D341Med (cell line): ENCODE measurements around the gene ARL15.

Experiments used
- DNase-seq: peaks from one replicate; pipeline ENCODE4 v3.0.0; 2012; ENCODE audit warnings: low spot score

Gene ARL15

DNA sequence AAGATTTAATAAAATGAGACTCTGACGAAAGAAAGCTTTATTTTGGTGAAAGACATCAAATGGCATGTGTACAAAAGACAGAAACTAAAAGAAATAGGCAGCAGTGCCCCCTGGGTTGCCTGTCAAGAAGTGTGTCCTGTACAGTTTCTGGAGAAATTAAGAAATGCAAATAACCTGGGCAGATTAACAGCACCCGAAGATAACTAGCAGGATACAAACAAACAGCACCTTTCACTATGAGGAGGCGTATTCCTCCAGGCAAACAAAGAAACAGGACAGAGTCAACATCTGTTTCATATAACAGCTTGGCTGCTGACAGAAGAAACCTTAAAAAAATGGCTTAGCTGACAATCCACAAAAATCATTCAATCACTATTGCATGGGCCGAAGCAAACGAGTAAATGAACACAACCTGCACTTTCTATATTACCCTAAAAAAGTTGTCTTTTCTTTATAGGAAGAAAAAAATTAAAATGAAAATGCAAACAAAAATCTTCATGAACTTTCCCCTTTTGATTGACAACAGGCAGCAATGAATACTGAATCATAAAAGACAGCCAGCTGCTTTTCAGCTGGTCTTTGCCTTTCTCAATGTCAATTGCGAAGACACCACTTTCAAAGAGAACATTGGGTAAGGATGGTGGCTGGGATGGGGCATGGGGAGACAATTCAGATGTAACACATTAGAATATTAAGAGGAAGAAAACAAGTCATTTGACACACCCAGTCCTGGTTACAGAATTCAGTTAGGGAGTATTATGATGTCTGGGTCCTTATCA, 162.1 kb downstream of the ARL15 start:
- no peak for DNase-seq

DNA sequence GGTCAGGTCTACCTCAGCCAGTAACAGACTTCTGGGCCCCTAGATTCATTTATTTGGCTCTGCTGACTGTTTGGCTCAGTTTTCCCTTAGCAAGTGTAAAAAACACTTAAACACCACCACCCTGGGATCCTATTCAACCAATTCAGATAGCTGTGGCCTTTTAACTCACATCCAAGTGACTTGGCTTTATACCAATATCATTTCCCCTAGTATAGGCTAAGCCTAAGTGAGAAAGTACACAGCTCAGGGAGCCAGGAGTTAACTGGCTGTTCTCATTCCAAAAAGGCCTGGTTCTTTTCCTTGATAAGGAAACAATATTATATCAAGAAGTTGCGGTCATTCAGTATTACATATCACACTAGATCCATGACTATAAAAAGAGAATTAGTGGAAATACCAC, 163.5 kb downstream of the ARL15 start:
- DNase-seq = no peak

DNA sequence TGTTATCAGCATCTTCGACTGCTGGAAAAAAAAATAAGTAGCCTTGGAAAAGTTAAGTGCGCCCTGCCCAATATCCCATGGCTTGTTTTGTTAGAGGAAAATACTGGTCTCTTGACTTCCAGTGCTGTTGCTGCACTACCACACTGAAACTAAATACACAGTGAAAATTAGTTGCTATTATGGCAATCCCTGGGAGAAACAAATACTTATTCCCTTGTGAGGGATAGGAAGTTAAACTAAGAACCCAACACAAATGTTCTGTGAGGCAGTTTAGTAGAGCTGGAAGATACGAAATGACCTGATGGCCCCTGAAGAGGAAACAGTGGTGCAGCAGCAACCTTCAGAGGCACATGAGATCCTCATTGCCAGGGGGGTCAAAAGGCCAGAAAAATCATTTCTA, 164.0 kb downstream of the ARL15 start:
- DNase-seq = no peak

DNA sequence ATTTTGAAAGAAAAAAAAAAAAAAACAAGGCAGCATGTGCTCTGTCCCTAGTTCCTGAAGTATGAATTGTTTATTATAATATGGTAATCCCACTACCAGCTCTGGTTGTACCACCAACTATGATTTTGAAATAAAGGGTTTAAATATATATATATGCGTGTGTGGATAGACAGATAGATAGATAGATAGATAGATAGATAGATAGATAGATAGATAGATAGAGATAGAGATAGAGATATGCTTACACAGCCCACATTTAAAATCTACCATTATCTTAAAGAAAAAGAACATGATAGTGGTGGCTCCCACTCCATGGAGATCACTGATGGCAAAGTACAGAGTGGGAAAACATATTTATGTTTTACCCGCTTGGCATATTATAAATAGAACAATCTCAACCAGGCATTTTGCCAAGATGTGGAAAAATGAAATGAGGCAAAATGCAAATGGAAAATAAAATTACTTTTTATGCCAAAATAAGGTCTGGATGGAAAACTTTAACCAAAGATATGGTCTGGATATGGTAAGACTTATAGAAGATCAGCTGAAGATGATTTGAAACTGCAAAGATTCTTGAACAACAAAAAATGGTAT, 170.0 kb downstream of the ARL15 start:
- DNase-seq = no peak

DNA sequence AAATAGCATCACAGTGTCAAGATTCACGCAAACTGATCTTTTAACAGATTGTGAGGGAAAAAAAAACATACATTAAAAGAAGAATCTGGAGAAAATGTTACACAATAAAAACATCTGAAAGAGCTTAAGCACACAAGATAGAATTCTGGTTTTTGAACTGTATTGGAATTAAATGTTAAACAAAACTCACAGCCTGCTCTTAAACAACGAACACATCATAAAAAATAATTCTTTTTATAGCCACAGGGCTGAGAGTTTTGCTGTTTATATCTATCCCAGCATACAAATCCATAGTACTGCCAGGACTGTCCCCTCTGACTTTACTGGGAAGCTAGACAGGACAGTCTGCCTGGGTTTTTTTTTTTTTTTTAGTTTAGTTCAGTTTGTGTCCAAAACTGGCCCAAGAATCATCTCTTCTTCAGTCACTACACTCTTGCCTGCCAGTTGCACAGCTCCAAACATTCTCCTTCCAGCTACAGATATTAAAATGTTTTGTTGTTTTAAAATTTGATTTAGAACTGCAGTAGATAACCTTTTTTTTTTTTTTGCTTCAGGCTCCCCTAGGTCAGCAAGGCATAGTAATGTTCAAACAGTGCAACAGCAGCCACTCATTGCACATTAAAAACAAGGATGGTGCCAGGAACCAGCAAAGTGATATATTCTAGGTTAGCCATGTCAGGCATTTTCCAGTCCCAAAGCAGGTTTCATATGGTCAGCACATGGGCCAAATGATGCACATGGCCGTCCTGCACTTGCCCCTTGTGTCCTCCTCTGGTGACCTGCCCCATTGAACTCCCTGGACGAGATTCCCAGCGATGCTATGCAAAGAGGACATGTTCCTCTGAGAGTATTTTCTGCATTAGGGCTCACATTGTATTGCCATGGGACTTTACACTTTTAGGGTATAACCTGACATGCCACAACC, 173.6 kb downstream of the ARL15 start:
- no peak for DNase-seq

DNA sequence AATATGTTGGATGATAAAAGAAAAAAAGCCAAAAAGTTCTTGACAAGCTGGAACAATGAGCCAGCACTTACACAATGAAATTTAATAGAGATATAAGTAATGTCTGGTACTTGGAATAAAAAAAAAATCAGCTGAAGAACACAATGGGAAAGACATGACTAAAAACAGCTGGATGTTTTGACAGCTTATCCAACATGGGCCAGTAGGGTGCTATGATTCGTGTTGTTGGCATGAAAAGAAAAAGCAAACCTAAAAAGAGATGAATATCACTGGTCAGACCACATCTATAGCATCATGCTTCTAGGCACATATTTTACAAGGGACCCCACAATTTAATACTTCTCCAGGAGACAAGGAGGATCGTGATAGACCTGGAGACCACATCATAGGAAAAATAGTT, 175.3 kb downstream of the ARL15 start:
- no peak for DNase-seq

DNA sequence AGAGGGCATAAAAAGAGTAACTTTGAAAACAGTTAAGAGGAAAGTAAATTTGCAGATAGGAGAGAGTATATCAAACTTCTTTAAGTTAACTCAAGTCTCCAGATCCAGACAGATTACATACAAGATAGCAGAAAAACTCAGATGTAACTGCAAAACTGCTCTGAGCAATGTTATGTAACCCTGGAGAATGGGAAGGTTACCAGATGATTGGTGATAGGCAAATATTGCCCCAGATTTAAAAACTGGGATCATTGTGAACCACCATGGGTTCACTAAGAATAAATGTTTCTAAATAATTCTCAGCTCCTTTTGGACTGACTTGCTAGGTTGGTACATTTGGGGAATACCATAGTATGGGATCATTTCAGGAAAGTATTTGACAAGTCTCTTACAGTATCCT, 176.5 kb downstream of the ARL15 start:
- DNase-seq = no peak

DNA sequence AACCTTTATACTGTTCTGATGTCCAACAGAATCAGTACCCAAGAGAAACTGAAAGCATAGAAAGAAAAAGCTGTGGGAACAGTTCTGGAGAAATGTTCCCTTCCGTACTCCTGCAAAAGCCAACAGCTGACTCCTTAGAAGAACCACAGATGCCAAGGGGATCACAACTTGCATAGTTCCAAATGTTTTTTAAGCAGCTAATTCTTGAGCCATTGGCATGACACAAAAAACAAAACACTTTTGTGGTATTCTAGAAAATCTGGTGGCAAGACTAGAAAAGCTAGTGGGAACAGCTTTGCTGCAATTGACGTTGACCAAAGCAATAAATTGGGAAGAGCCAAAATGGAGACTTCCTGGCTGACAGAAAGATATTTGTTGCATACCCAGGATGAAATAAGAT, 189.9 kb downstream of the ARL15 start:
- DNase-seq = no peak

DNA sequence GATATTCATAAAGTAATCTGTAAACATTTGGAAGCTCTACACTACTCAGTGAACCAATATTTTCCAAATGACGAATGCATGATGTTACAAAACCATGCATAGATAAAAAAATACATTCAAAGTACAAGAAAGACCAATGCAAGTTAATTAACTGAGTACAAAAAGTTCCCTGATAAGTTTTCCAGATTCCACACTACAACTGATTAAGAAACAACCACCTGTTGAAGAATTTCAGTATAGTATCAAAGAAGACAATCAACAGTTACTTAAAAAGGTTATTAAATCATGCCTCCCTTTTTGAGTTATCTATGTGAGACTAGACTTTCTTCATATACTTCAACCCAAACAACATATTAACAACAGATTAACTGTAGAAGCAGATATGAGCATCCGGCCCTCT, 192.4 kb downstream of the ARL15 start:
- no peak for DNase-seq

DNA sequence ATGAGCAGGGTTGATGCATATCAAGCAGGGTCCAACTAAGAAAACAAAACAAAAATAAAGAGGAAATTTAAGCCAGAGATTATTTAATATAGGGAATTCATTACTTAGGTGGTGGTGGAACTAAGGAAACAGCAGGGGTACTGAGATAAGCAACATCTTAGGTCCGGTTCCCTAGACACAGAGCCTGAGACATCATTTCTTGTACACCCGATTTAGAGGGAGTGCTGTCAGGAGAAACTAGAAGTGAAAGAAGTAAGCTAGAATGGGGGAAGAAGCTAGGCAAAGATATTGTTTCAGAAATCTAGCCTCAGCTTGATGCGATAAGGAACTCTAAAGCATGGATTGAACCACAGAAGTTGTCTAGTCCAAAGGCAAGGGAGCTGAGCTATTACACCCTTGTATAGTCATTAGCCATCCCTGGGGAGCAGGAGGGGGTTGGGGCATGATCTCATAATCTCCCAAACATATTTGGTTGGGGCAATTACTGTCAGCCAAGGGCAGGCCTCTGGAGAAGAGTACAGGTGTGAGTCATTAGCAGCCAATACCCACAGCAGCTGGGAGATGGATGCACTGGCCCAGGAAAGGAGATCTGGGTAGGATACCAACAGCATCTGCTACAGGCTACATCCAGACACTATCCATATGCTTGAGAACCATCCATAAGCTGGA, 194.5 kb downstream of the ARL15 start:
- DNase-seq = peak; percentile 58

DNA sequence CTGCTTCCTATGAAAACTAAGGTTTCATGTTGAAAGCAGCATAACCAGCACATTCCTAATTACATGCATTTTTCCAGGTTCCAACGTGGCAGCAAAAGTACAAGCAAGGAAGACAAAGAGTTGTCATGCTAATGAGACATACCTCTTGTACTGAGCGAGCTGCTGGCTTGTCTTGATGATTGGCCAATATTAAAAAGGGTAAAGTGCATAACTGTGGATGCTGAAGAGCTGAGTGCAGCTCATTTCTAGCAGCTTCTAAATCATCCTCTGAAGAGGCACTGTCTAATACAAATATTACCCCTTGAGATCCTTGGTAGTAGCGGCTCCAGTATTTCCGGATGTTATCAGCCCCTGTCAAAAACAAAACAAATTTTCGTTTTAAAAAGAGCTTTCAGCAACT, 197.3 kb downstream of the ARL15 start:
- no peak for DNase-seq

DNA sequence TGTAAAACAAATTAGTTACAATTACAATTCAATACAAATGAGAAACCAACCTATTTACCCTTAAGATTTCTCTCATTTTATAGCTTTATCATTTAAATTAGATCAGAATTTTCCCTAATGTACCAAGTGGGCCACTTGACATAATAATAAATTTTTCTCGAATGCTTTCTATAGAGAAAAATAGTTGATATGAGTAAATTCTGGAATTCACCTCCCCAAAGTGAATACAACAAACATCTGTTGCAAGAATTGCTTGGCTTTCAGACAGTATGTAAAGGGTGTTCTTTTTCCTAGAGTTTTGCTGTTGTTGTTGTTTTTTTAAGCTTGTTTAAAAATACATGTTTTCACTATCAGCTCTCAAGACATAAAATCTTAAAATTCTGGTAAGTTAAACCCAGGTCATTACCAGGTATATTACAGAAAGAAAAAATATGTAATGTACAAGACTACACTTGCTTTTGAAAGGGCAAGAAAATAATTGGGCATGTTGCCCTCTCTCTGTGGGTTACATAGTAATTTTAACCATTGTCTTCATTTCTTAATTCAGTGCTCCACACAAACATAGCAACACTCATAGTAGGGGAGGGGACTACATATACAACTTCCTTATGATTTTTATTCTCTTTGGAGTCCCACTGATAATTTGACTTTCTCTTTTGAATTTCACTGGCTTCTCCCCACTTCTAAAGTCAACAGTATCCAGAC, 200.6 kb downstream of the ARL15 start:
- no peak for DNase-seq

DNA sequence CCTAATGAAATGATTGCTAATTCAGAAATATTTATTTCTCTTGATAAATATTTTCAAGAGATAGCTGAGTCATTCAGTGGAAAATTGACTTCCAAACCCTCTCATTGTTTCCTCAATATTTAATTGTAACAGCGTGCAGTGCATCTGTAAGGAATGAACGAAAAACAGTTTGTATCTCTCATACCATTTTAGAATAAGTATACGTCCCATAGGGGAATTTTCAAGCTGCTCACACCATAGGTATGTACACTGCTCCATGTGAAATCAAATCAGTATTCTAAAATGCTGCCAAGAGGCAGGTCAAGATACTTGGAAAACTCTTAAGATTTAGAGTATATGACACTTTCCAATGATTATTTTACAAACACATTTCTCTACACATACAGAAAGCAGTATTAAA, 202.2 kb downstream of the ARL15 start:
- no peak for DNase-seq

DNA sequence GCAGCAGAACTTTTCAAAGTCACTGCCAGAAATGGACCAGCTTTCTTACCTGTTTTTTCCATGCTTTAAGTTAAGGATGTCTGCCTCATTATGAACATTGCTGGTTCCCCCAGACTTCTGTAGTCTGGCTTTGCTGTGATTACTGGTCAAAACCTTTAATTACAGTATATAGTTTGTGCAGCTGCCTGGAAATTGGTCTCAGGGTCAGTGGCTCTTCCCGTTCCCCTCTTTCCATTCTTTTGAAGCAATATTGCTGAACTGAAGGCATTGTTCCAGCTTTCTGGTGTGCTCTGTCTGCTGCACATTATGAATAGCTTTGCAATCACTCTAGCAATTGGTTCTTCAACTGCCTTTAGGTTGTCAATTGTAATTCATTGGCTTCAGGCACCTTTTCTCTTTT, 206.5 kb downstream of the ARL15 start:
- no peak for DNase-seq

DNA sequence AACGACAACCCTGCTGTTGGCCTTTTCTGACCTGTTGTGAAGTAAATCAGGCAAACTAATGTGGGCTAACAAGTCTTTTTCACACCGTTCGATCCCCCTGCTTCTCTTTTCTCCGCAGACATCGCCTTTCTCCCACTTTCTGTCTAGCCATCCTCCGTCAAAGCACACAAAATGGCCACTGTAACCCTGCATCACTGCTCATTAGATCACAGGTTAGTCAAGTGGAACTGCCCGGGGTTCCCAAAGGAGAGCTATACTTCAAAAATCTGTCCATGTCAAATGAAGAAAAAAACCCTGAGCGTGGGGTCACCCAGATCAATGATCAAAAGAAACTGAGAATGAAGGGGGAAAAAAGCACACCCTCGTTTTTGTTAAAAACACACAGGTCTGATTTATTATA, 212.1 kb downstream of the ARL15 start:
- no peak for DNase-seq

DNA sequence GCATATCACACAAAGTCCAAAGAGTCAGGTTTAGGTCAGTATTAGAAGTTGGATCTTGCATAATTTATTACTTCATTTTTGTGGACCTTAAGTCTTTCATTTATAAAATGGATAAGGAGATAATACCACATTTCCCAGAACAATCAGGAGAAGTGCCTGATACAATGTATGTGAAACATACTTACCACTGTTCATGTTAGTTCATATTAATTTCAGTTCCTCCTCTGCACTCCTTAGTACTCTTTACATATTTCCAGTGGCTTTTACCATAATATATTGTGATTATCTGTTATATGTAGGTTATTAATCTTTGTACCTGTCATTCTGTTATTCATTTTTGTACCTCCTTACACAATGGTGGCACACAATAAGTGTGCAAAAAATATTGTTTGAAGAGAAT, 214.4 kb downstream of the ARL15 start:
- DNase-seq = no peak

DNA sequence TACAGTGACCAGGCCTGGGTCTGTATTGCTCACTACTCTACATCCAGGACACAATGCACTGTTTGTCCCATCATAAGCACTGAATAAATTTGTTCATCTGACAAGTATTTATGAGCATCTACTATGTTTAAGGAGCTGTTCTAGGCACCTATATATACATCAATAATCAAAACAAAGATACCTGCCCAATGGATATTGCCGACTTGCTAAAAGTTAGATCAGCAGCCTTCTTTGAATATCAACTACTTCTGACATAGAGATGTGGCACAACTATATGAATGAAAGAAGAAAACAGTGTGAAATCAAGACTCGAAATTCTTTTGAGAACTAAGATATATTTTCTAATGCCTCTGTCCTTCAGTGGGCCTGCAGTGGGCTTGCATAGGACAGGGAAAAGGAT, 215.7 kb downstream of the ARL15 start:
- no peak for DNase-seq

DNA sequence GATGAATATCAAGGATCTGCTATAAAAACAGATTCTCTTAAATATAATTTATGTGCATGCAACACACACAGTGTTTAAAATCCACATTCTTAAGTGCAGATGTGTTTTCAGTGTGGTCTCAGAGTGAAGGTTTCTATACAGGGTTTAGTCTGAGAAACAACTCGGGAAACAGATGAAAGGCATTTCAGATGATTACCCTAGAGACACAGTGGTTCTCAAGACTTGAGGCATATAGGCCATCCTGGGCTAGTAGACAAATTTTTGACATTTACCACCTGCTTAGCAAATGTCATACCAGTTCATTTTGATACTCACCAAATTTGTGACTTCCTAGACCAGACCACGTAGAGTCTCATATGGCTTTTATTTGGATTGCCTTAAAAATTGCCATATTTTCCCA, 216.5 kb downstream of the ARL15 start:
- no peak for DNase-seq

DNA sequence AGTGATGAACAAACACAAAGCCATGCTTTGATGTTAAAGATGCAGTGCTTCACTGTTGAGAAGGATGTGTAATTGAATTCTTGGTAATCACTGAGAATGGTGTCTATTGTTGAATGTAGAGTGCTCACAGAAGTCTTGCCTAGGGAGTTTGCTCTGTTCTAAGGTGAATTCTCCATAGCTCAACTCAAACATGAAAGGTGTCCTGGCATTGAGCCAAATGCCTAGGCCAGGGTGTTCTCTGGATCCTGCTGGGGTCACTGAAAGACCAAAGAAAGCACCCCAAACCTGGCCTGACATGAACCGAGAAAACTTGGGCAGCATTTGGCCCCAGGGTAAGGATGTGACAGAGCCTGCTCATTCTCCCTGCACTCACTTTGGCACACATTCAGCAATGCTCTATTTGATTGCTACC, 217.3 kb downstream of the ARL15 start:
- DNase-seq = no peak

DNA sequence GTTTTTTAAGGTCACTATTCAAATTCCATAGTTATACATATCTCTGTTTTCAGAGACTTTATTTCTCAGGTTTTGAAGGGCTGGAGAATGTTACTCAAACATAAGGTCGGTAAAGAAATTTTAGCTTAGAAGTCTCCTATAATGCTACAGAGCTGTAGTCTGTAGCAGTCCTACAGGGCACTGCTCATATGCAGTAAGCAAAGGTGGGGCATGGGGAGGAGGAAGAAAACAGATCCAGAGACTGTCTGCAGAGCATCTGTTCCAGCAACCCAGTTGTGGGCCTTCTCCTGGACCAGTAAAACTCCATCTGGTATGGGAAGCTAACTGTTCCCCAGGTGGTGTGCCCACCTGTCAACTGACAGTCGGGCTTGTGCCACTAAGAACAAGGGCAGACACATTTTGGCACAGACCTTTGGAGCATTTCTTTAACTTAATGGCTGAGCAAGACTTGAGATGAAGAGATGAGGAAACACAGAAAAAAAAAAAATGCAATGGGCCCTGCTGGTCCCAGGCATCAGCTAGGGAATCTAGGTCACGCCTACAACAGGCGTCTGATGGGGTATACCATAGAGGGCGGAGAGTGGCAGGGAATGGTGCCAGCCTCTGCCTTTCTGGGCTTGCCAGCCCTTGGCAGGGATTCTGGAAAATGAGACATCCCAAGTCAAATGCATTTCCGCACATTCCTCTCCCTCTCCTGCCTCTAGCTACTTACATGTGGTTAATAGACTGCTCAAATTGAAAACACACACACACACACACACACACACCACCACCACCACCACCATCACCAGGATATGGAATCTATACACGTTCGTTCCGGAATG, 218.9 kb downstream of the ARL15 start:
- DNase-seq = no peak
